Pancreas (tissue), 10 donors: ENCODE data around the gene GRPEL2. TPM values are rescaled to one million over a fixed set of nuclear protein-coding genes. Genes with fewer than 3 reads are reported as not detected.

Experiments used
- ATAC-seq, 4 donors: fragments of 200-7000 bp; cut with Tn5 transposase; one replicate each; pipeline versions ENCODE4 v1.8.0 to v1.9.1; 2020; ENCODE audit warnings: mild to moderate bottlenecking in 4 of 4, moderate library complexity in 4 of 4
- DNase-seq, 6 donors: peaks; one replicate each; pipeline ENCODE4 v3.0.0-alpha.2; 2020
- FAIRE-seq: peaks from 2 replicates; lab custom pipeline; 2012; peaks lifted over from hg19 to GRCh38; lab: Jason Lieb, UNC
- H3K27ac ChIP-seq, 4 donors: fragments of 200-600 bp; sonication (generic); 1 replicate in 3 of 4; 2 replicates in 1 of 4; pipeline versions ENCODE4 v1.5.0 to v1.8.0; 2020
- H3K27me3 ChIP-seq, 4 donors: fragments of 200-600 bp; one replicate each; pipeline ENCODE4 v1.8.0; 2021
- H3K36me3 ChIP-seq, 3 donors: fragments of 200-600 bp; sonication (generic) in 1 of 3; one replicate each; pipeline versions ENCODE4 v1.5.0 to v1.8.0; 2020 to 2021
- H3K4me1 ChIP-seq, 3 donors: fragments of 200-600 bp; one replicate each; pipeline ENCODE4 v1.8.0; 2021
- H3K4me3 ChIP-seq, 4 donors: fragments of 200-600 bp; sonication (generic) in 2 of 4; one replicate each; pipeline versions ENCODE4 v1.5.0 to v1.8.0; 2020 to 2021
- H3K9me3 ChIP-seq, 4 donors: fragments of 200-600 bp; one replicate each; pipeline ENCODE4 v1.8.0; 2021
- WGBS, 2 donors: extraction: QIAGEN DNeasy Blood & Tissue Kit; methylation state at CpG; one replicate each; pipeline ENCODE4 v1.1.7; 2013; 5-methylcytosine and 5-hydroxymethylcytosine counted together
- intact Hi-C, 3 donors: fragments of 100-400 bp; cut with DNase I; formaldehyde crosslinking; loops; one replicate each; pipeline versions ENCODE4 v1.11.1 to v1.14.2; 2022
- polyA plus RNA-seq, 2 donors: library from polyadenylated mRNA; stranded (reverse); fragments of 200-250 nt; gene quantifications; one replicate each; pipeline ENCODE4 v1.2.3, GENCODE V29; 2013
- total RNA-seq, 6 donors: library from RNA; stranded (reverse); fragmentation: NEBNext Ultra II Directional in 4 of 6; extraction: Animal tissue kit (Norgen Biotek cat#: 25700) in 4 of 6; gene quantifications; one replicate each; pipeline versions ENCODE4 v1.2.1 to v1.2.4, GENCODE V29; 2021 to 2023
- TF ChIP-seq, protein P1 (sequence below), 4 donors: fragments of 200-600 bp; sonication (generic) in 3 of 4; IDR thresholded peaks; one replicate each; pipeline versions ENCODE4 v1.5.0 to v1.8.0; 2021; ENCODE audit warnings: antibody characterized with exemption in 4 of 4
- donor health status: healthy with polysubstance abuse.
- donor health status: DM: no; HTN: no; CAD: no; lungs with moderate emphysema.
- donor health status: DM: no; HTN: no; CAD: no.
- donor health status: control.
- donor health status: control.
- donor health status: Bipolar disorder and iron deficiency.
- donor health status: DM: yes; HTN: yes; CAD: no.
- donor health status: DM: no; HTN: no; CAD: no.
- donor health status: DM: no; HTN: no; CAD: no.
- donor health status: DM: yes; HTN: yes; CAD: no.

The GRPEL2 gene
- total and polyA plus RNA-seq, 8 donors = 2.1 to 9.0 (median 4.4) TPM

DNA sequence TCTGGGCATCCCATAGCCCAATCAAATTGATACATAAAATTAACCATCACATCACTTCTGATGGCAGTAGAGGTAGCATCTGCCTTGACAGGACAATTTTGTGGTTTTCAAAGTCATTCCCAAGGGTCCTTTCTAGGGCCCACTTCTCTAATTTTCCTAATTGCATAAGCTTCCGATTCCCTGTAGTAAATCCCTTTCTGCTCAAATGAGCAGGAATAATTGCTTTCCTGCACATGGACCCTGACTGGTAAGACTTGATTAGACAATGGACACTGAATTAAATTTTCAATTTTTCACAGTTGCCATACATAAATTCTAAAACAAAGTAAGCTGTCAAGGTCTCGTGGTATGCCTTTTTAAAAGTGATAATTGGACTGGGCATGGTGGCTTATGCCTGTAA is 55.8 kb downstream of the GRPEL2 start:
- no peaks in the 10 kb centered on the region for H3K9me3 ChIP-seq
- no peak for ATAC-seq
- no peaks in the 10 kb centered on the region for H3K36me3 ChIP-seq
- no peaks in the 10 kb centered on the region for H3K27me3 ChIP-seq
- no peak for FAIRE-seq
- 79 to 86% methylated on average over 2 of the region's 2 CpGs for WGBS, 2 donors
- TF ChIP-seq, protein P1, sequence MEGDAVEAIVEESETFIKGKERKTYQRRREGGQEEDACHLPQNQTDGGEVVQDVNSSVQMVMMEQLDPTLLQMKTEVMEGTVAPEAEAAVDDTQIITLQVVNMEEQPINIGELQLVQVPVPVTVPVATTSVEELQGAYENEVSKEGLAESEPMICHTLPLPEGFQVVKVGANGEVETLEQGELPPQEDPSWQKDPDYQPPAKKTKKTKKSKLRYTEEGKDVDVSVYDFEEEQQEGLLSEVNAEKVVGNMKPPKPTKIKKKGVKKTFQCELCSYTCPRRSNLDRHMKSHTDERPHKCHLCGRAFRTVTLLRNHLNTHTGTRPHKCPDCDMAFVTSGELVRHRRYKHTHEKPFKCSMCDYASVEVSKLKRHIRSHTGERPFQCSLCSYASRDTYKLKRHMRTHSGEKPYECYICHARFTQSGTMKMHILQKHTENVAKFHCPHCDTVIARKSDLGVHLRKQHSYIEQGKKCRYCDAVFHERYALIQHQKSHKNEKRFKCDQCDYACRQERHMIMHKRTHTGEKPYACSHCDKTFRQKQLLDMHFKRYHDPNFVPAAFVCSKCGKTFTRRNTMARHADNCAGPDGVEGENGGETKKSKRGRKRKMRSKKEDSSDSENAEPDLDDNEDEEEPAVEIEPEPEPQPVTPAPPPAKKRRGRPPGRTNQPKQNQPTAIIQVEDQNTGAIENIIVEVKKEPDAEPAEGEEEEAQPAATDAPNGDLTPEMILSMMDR (IDR thresholded peaks at IDR 0.05) = no peak
- no peaks in the 10 kb centered on the region for H3K4me1 ChIP-seq
- no peak overlapping the region for H3K27ac ChIP-seq
- DNase-seq = no peak
- no peak overlapping the region for H3K4me3 ChIP-seq
- intact Hi-C loops = no loop called here

DNA sequence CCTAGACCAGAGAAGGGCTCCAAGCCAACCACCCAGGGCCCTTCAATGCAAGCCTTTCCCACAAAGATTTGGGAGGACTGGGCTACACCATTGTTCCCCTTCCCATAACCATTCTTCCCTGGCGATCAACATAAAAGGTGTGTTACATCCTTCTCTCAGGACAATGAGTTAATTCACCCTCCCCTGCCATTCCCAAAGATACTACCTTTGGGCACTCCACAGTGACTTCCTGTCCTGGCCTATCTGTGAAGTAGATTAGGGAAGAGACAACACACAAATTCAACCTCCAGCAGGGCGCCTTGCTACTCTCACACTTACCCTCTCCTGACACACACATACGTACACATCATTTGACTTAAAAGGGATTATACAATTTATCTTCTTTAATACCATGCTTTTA is 57.0 kb downstream of the GRPEL2 start:
- DNase-seq = no peak
- H3K4me3 ChIP-seq = no peak overlapping the region
- no peak for ATAC-seq
- H3K9me3 ChIP-seq = no peaks in the 10 kb centered on the region
- 93 to 94% methylated on average over 3 of the region's 3 CpGs for WGBS, 2 donors
- TF ChIP-seq, protein P1 (IDR thresholded peaks at IDR 0.05) = no peak
- no peaks in the 10 kb centered on the region for H3K4me1 ChIP-seq
- no peak for FAIRE-seq
- H3K27me3 ChIP-seq = no peaks in the 10 kb centered on the region
- no peaks in the 10 kb centered on the region for H3K36me3 ChIP-seq
- no peak overlapping the region for H3K27ac ChIP-seq
- intact Hi-C loops = no loop called here

Other genes starting within 250 kb of the GRPEL2 start
- 1 to 10 TPM; 1.3 to 4.1 (median 2.1) TPM for gene ABLIM3, start 204.0 kb upstream of the GRPEL2 start, total RNA-seq
- gene ABLIM3, start 204.0 kb upstream of the GRPEL2 start, polyA plus RNA-seq = 1 to 10 TPM; 2.7 to 8.1 TPM
- 1 to 10 TPM in 3 of 6 donors, under 1 TPM in 3; 0.54 to 2.4 (median 1.00) TPM for gene AFAP1L1, start 73.6 kb upstream of the GRPEL2 start, total RNA-seq
- 1 to 10 TPM; 1.5 to 1.7 TPM for gene AFAP1L1, start 73.6 kb upstream of the GRPEL2 start, polyA plus RNA-seq
- gene PCYOX1L, start 12.5 kb downstream of the GRPEL2 start, total RNA-seq = 1 to 10 TPM; 2.1 to 7.2 (median 3.1) TPM
- gene PCYOX1L, start 12.5 kb downstream of the GRPEL2 start, polyA plus RNA-seq = 10 to 100 TPM in 1 of 2 donors, 1 to 10 TPM in 1; 5.8 to 11.5 TPM
- not detected for gene IL17B, start 33.8 kb downstream of the GRPEL2 start, total RNA-seq
- gene IL17B, start 33.8 kb downstream of the GRPEL2 start, polyA plus RNA-seq = not detected
- gene CSNK1A1, start 205.9 kb downstream of the GRPEL2 start, total RNA-seq = 10 to 100 TPM; 60.5 to 98.1 (median 83.0) TPM
- gene CSNK1A1, start 205.9 kb downstream of the GRPEL2 start, polyA plus RNA-seq = 10 to 100 TPM; 23.0 to 41.0 TPM
- gene ARHGEF37, start 236.0 kb downstream of the GRPEL2 start, total RNA-seq = 10 to 100 TPM in 1 of 6 donors, 1 to 10 TPM in 5; 7.6 to 13.6 (median 9.7) TPM
- gene ARHGEF37, start 236.0 kb downstream of the GRPEL2 start, polyA plus RNA-seq = 1 to 10 TPM; 5.7 to 7.8 TPM